Heart left ventricle (tissue), 13 donors: ENCODE data around the gene CELF2.

ENCODE experiments used
- POLR2A ChIP-seq, 2 donors: fragments of 450-650 bp; IDR thresholded peaks; one replicate each; pipeline ENCODE4 v1.6.1; 2017; ENCODE audit warnings: antibody characterized with exemption in 2 of 2, mild to moderate bottlenecking in 2 of 2, moderate library complexity in 2 of 2
- TF ChIP-seq, protein P1 (sequence below), 12 donors: fragments of 200-600 bp; sonication (generic) in 4 of 12; IDR thresholded peaks; one replicate each; pipeline versions ENCODE4 v1.5.0 to v1.8.0; 2018 to 2022; ENCODE audit warnings: antibody characterized with exemption in 12 of 12, mild to moderate bottlenecking in 5 of 12
- donor health status: ischemic (EF 13 %, LVEDD 7.1; RV severe dilation, severe dysfunction).
- donor health status: DM: no; HTN: yes; CAD: no.
- donor health status: DM: no; HTN: no; CAD: no.
- donor health status: ischemic (EF 25% LVEDD 6.9; RV normal size, moderate dysfunction).
- donor health status: ischemic (EF 25% LVEDD 5.7; RV mildly dilated, moderate dysfunction).
- donor health status: ischemic (EF 35%, LVEDD 5.7; RV mildly dilated, moderate dysfunction).
- donor health status: nonischemic (EF 11% LVEDD 7.7; RV severe dilation, severe dysfunction).
- donor health status: DM: yes; HTN: yes; CAD: no.
- donor health status: PGD.
- donor health status: ischemic (EF 29% LVEDD 5.4; RV normal size, mild dysfunction).
- donor health status: nonischemic (EF 23%, LVEDD 6.1; RV moderate dilation, normal function).

DNA sequence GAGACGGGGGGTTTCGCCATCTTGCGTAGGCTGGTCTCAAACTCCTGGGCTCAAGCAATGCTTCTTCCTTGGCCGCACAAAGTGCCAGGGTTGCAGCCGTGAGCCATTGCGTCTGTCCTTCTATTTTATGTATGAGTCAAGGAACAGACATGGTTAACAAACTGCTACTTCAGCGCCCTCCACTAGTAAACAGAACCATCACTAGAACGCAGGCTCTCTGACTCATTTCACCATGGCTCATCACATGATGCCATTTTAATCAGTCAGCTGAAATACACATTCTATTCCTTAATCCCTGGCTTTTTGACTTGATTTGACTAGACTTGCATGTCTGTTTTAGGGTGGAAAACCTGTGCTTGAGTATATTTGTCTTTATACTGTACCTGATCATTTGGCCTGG, 41.3 kb downstream of the CELF2 start:
- TF ChIP-seq, protein P1, sequence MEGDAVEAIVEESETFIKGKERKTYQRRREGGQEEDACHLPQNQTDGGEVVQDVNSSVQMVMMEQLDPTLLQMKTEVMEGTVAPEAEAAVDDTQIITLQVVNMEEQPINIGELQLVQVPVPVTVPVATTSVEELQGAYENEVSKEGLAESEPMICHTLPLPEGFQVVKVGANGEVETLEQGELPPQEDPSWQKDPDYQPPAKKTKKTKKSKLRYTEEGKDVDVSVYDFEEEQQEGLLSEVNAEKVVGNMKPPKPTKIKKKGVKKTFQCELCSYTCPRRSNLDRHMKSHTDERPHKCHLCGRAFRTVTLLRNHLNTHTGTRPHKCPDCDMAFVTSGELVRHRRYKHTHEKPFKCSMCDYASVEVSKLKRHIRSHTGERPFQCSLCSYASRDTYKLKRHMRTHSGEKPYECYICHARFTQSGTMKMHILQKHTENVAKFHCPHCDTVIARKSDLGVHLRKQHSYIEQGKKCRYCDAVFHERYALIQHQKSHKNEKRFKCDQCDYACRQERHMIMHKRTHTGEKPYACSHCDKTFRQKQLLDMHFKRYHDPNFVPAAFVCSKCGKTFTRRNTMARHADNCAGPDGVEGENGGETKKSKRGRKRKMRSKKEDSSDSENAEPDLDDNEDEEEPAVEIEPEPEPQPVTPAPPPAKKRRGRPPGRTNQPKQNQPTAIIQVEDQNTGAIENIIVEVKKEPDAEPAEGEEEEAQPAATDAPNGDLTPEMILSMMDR (IDR thresholded peaks at IDR 0.05) = no peak
- TF ChIP-seq POLR2A (IDR thresholded peaks at IDR 0.05) = no peak
